Right ventricle myocardium superior (tissue), 1 donor: ENCODE data around the gene EPAS1. TPM values are rescaled to one million over a fixed set of nuclear protein-coding genes. Genes with fewer than 3 reads are reported as not detected.

Experiments
- ATAC-seq: fragments of 200-7000 bp; cut with Tn5 transposase; one replicate; pipeline ENCODE4 v1.9.1; 2020; ENCODE audit warnings: mild to moderate bottlenecking; ENCODE audit not compliant: poor library complexity
- DNase-seq: peaks from one replicate; pipeline ENCODE4 v3.0.0-alpha.2; 2020
- intact Hi-C: fragments of 100-400 bp; cut with DNase I; formaldehyde crosslinking; loops from one replicate; pipeline ENCODE4 v1.11.2; 2022
- total RNA-seq: library from RNA; stranded (reverse); fragmentation: NEBNext Ultra II Directional; extraction: Animal tissue kit (Norgen Biotek cat#: 25700); gene quantifications from one replicate; pipeline ENCODE4 v1.2.1, GENCODE V29; 2021
- donor health status: DM: no; HTN: yes; CAD: no; lungs with severe emphysema.

Gene EPAS1
- total RNA-seq, 1 donor from 2014 or later, result 200 TPM

- DNase-seq (no peak), ATAC-seq (peak; percentile 36)
- intact Hi-C loops, result no loop called here
Measured at GRCh38 chr2:46331109-46331766, 34.0 kb downstream of the EPAS1 start.

DNA sequence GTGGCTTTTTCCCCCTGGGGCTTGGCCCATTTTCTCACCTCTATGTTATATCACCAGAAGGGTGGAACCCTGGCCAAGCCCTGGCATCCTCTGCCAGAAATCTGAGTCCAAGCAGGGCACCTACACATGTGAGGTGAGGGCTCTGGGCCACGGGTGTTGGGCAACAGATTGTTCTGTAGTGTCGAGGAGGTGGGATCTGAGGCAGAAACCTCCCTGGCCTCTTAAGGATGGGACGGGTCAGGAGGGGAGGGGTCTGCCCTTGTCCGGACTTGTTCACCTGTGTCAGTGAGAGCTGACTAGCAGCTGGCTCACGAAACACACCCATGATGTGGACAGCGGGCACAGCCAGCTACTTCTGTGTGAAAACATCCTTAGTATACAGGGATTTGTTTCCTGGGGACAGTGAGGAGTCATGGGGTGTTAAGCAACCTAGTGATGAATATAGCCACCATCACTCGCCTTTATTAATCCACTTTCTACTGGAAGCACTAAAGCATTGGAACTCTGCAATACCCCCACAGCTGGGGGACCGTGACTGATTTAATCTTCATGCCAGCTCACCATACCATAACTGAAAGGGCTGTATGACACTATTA is 35.6 kb downstream of the EPAS1 start:
- intact Hi-C loops, result no loop called here
- DNase-seq, result no peak
- no peak for ATAC-seq

DNA sequence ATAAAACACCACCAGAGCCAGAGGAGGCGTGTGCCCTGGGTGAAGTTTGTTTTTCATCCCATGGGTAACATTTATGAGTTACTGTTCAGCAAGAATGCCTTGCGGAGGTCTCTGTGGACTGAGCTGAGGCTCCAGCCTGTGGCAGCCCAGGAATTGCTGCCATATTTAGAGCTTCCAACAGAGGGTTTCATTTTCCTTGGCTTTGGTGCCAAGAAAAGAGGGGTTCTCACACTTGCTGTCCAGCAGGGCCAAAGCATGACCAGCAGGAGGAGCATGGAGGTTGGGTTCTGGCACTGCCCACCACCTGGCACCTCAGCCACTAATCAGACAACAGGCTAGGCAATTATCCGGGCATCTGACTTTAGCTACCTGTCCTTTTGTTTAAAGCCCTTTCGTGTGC is 36.7 kb downstream of the EPAS1 start:
- DNase-seq (no peak), ATAC-seq (no peak)
- intact Hi-C loops, result no loop called here

GRCh38 chr2:46334389-46335271 is 37.4 kb downstream of the EPAS1 start:
- intact Hi-C loops, result no loop called here
- no peak for DNase-seq
- ATAC-seq, result no peak

DNA sequence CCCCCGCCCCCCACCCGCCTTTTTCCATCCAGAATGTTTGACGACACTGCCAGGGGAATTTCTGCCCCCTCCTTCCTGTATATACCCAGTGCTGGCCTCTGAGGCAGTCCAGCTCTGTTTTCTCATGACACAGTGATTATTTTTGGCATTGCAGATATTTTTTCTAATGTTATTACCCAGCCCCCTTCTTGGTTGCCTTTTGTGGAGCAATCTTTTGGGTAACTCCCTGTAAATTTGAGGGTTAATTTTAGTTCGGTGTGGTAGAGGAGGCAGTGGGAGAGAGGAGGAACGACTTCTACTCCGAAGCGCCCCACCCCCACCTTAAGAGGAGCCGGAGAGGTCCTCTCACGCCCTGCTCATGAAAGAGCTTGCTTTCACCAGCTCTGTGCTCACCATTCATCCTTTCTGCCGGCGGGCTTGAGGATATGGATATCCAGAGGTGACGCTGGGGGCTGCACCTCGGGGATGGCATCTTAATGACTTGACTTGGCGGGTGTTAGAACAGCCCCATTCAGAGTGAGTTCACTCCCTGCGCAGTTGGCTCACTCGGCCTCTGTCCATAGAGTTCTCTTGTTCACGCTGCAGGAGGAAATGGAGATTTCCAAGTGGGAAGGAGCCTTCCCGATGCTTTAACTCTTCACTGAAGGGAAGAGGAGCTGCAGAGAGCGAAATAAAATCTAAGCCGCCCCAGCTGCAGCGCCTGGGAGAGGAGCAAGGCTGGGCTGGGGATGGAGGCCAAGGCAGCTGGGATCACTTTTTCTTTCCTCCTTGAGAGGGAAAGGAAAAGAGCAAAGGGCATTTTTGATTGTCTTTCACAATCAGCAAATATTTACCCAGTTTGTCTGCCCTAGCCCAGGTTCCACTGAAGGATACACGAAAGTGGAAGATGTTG is 38.4 kb downstream of the EPAS1 start:
- peak; percentile 21 for ATAC-seq
- peak; percentile 56 for DNase-seq
- intact Hi-C loops, result no loop called here

- intact Hi-C loops, result no loop called here
- DNase-seq (no peak), ATAC-seq (peak; percentile 30)
Measured at GRCh38 chr2:46336283-46336959, 39.2 kb downstream of the EPAS1 start.

DNA sequence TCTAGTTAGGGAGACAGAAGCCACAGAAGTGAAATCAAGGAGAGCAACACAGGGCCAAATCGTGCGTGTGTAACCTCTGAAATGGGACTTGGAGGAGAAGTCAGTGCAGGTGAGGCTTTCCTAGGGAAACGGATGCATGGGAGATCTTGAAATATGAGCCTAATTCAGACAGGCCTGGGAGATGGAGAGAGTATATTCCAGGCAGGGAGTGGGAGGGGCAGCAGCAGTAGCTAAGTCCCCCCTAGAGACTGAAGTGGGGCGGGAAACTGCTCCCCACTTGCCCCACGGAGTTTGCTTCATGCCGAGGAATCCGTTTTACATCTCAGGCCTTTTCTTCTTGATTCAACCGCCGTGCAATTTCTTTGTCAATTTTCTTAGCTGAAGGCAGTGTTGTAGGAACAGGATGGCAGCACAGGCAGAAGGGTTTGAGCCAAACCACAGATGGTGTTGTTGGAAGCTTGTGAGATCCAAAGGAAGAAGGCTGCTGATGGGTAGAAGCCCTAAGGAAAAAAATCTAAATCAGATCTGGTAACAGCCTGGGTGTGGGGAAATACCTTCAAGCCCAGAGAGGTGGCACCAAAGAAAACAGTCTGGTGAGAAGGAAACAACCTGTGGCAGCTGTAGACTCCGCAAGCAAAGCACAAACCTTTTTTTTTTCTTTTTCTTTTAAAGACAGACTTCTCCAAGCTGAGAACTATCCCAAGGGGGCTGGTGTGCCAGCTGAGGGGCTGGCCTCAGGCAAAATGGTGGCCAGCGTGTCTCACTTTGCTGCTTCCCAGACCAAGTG is 40.2 kb downstream of the EPAS1 start:
- DNase-seq (no peak), ATAC-seq (no peak)
- intact Hi-C loops, result no loop called here

DNA sequence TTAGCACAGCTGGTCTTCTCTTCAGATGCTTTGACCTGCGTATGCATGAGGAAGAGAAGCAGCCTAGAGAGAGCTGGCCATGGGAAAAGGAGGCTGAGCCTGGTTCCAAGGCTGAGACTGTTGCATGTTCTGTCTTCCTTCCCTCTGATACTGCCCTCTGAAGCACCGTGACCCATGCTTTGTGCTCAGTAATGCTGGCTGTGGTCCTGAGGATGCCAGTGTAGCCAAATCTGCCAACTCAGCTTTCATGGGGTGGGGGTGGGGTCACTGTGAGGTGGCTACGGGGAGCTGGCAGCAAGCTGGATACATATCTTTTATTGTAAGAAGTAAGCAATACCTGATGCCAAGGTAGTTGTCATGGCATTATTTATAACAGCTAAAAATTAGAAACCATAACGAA is 41.5 kb downstream of the EPAS1 start:
- ATAC-seq (no peak), DNase-seq (no peak)
- intact Hi-C loops, result no loop called here

GRCh38 chr2:46339200-46339599 is 42.0 kb downstream of the EPAS1 start:
- DNase-seq (no peak), ATAC-seq (no peak)
- intact Hi-C loops, result no loop called here

GRCh38 chr2:46339676-46340459 is 42.7 kb downstream of the EPAS1 start:
- intact Hi-C loops, result no loop called here
- ATAC-seq (peak; percentile 60), DNase-seq (peak; percentile 67)

GRCh38 chr2:46340740-46341420 is 43.7 kb downstream of the EPAS1 start:
- no peak for DNase-seq
- ATAC-seq, result no peak
- intact Hi-C loops, result no loop called here

DNA sequence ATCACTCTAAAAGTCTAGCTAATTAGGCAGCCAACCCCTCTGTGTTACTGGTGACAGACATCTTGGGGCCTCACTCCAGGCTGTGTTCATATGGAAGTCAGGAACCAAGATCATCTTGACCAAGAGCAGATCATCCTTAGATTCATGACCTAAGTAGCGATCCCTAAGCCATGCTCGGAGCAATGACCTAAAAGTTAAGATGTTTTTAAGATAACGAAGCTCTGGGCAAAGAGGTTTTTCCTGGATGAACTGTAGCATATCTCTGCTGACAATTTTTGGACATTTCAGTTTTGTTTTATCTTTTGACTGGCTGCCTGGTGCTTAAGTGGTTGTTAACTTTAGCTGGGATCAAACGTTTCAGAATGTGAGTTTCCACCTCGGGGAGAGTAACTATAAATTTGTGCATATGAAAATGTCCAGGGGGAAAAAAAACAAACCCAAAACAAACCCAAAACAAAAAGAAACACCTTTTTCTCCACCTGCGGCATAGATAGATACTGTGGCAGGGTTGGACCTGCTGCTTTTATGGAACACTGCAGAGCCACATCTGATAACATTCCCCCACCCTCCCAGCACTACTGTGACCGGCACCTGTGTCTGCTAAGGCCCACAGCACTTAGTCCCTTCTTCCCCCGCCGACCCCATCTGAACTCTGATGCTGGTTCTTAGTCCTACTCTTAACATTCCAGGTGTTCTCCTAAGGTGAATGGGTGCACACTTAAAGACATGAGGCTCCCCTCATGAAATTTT is 45.5 kb downstream of the EPAS1 start:
- no peak for DNase-seq
- ATAC-seq, result no peak
- intact Hi-C loops, result no loop called here

DNA sequence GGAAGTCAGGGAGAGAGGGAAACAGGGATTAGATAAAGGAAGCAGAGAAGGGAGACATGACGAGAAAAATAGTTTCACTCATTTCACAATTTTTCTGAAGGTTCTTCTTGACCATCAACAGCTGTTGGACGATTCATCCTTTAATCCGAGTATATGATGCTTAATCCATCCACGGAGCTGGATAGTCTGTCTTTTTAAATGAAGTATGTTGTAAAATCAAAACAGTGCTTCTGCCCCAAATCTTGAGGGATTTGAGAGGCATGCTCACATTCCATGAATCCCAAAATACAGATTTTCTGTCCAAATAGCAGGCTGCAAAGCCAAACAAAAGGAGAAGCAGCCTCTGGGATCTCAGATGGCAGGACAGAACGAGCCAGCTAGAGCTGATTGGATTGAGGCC is 47.5 kb downstream of the EPAS1 start:
- no peak for DNase-seq
- intact Hi-C loops, result no loop called here
- ATAC-seq, result no peak

DNA sequence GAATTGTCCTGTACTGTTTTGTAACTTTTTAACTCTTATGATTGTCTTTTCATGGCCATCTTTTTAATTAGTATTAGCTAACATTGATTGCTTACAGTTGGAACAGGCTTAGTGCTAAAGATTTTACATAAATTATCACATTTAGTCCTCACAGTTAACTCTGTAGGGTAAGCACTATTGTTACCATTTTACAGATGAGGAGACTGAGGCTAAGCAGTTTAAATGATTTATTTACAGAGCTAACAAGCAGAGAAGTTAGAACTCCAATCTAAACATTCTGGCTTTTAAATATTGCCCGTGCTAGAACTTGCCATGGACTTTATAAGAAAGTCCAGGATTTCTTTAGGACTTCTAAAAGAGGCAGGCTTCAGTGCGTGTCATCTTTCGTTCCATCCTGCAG is 48.6 kb downstream of the EPAS1 start:
- intact Hi-C loops, result no loop called here
- ATAC-seq (no peak), DNase-seq (no peak)

- no peak for ATAC-seq
- intact Hi-C loops, result no loop called here
- DNase-seq, result no peak
Measured at GRCh38 chr2:46346719-46347118, 49.5 kb downstream of the EPAS1 start.
